Immature natural killer cell (primary cell): ENCODE data around the gene PDE6H. TPM values are rescaled to one million over a fixed set of nuclear protein-coding genes. Genes with fewer than 3 reads are reported as not detected.
A peak's percentile ranks its signal among the peaks of the same experiment; 100 is the strongest.

ENCODE experiments used
- DNase-seq, 3 donors: peaks; one replicate each; pipeline ENCODE4 v3.0.0; 2022; ENCODE audit warnings: mixed read lengths in 1 of 3
- H3K27ac Mint-ChIP-seq, 6 donors: one replicate each; pipeline ENCODE4 v1.8.0; 2020; ENCODE audit warnings: mixed read lengths in 6 of 6, mild to moderate bottlenecking in 5 of 6, inconsistent platforms in 4 of 6, moderate library complexity in 3 of 6
- H3K27me3 Mint-ChIP-seq, 3 donors: one replicate each; pipeline ENCODE4 v1.8.0; 2020 to 2021; ENCODE audit warnings: low read depth in 3 of 3, mild to moderate bottlenecking in 3 of 3, mixed read lengths in 3 of 3, moderate library complexity in 3 of 3, inconsistent platforms in 1 of 3
- H3K36me3 Mint-ChIP-seq, 3 donors: one replicate each; pipeline ENCODE4 v1.8.0; 2020; ENCODE audit warnings: mixed read lengths in 3 of 3, inconsistent platforms in 2 of 3, mild to moderate bottlenecking in 2 of 3
- H3K4me1 Mint-ChIP-seq, 2 donors: one replicate each; pipeline ENCODE4 v1.8.0; 2020; ENCODE audit warnings: inconsistent platforms in 2 of 2, mild to moderate bottlenecking in 2 of 2, mixed read lengths in 2 of 2, moderate library complexity in 1 of 2
- H3K4me3 Mint-ChIP-seq, 5 donors: one replicate each; pipeline ENCODE4 v1.8.0; 2020; ENCODE audit warnings: mild to moderate bottlenecking in 5 of 5, mixed read lengths in 5 of 5, inconsistent platforms in 3 of 5, moderate library complexity in 3 of 5
- H3K9me3 Mint-ChIP-seq, 6 donors: one replicate each; pipeline ENCODE4 v1.8.0; 2020; ENCODE audit warnings: mild to moderate bottlenecking in 6 of 6, mixed read lengths in 6 of 6, inconsistent platforms in 4 of 6, moderate library complexity in 3 of 6
- polyA plus RNA-seq, 3 donors: library from polyadenylated mRNA; unstranded; fragments of 300-500 nt; fragmentation: Illumina TruSeq; gene quantifications; one replicate each; pipeline ENCODE4 v1.2.3, GENCODE V29; 2021

Gene PDE6H
- polyA plus RNA-seq, 3 donors from 2014 or later = not detected

- H3K27ac Mint-ChIP-seq = peak overlapping the region; percentile 94 to 100 (median 98)
- peaks cover 0 to under 1% (median 0%) of the 10 kb centered on the region in 6 donors for H3K9me3 Mint-ChIP-seq
- DNase-seq = peak in 1 of 3 donors; percentile 33
- peaks cover 4 to 20% (median 17%) of the 10 kb centered on the region in 3 donors for H3K27me3 Mint-ChIP-seq
- peaks cover 8 to 24% (median 16%) of the 10 kb centered on the region in 3 donors for H3K36me3 Mint-ChIP-seq
- peak overlapping the region; percentile 98 to 100 (median 100) for H3K4me3 Mint-ChIP-seq
- H3K4me1 Mint-ChIP-seq = peaks cover 88 to 97% of the 10 kb centered on the region in 2 donors
Observed at GRCh38 chr12:14956024-14956891, 16.6 kb upstream of the PDE6H start.

GRCh38 chr12:14956905-14957304, 15.9 kb upstream of the PDE6H start:
- Mint-ChIP-seq H3K36me3 (peaks cover 8 to 24% (median 16%) of the 10 kb centered on the region in 3 donors), H3K9me3 (peaks cover 0 to 2% (median 0%) of the 10 kb centered on the region in 6 donors), H3K4me3 (peak overlapping the region; percentile 98 to 100 (median 100)), H3K4me1 (peaks cover 87 to 96% of the 10 kb centered on the region in 2 donors), H3K27ac (peak overlapping the region; percentile 94 to 100 (median 98)), H3K27me3 (peaks cover 5 to 21% (median 14%) of the 10 kb centered on the region in 3 donors)
- no peak for DNase-seq

GRCh38 chr12:14957551-14958168, 15.2 kb upstream of the PDE6H start:
- DNase-seq = no peak
- Mint-ChIP-seq H3K36me3 (peaks cover 8 to 20% (median 13%) of the 10 kb centered on the region in 3 donors), H3K27me3 (peaks cover 5 to 19% (median 14%) of the 10 kb centered on the region in 3 donors), H3K9me3 (peaks cover 0 to 2% (median 0%) of the 10 kb centered on the region in 6 donors), H3K4me3 (peak overlapping the region; percentile 98 to 100 (median 100)), H3K27ac (peak overlapping the region; percentile 94 to 100 (median 98)), H3K4me1 (peaks cover 85 to 96% of the 10 kb centered on the region in 2 donors)

GRCh38 chr12:14958361-14959125, 14.3 kb upstream of the PDE6H start:
- DNase-seq = peak in 1 of 3 donors; percentile 32
- peaks cover 8 to 20% (median 13%) of the 10 kb centered on the region in 3 donors for H3K36me3 Mint-ChIP-seq
- peak overlapping the region; percentile 94 to 100 (median 98) for H3K27ac Mint-ChIP-seq
- H3K4me1 Mint-ChIP-seq = peaks cover 82 to 96% of the 10 kb centered on the region in 2 donors
- peaks cover 0 to 2% (median 0%) of the 10 kb centered on the region in 6 donors for H3K9me3 Mint-ChIP-seq
- H3K27me3 Mint-ChIP-seq = peaks cover 5 to 18% (median 14%) of the 10 kb centered on the region in 3 donors
- H3K4me3 Mint-ChIP-seq = peak overlapping the region; percentile 98 to 100 (median 100)

- H3K27me3 Mint-ChIP-seq = peaks cover 5 to 15% (median 11%) of the 10 kb centered on the region in 3 donors
- H3K36me3 Mint-ChIP-seq = peaks cover 8 to 20% (median 13%) of the 10 kb centered on the region in 3 donors
- peaks cover 77 to 94% of the 10 kb centered on the region in 2 donors for H3K4me1 Mint-ChIP-seq
- H3K4me3 Mint-ChIP-seq = peak overlapping the region; percentile 98 to 100 (median 100)
- peak overlapping the region; percentile 94 to 100 (median 98) for H3K27ac Mint-ChIP-seq
- H3K9me3 Mint-ChIP-seq = peaks cover 0 to 2% (median 0%) of the 10 kb centered on the region in 6 donors
- no peak for DNase-seq
Observed at GRCh38 chr12:14959126-14959440, 13.8 kb upstream of the PDE6H start.

- Mint-ChIP-seq H3K36me3 (peaks cover 8 to 20% (median 13%) of the 10 kb centered on the region in 3 donors), H3K9me3 (peaks cover 0 to 2% (median 0%) of the 10 kb centered on the region in 6 donors), H3K27ac (peak overlapping the region; percentile 94 to 100 (median 98)), H3K4me1 (peaks cover 73 to 91% of the 10 kb centered on the region in 2 donors), H3K4me3 (peak overlapping the region; percentile 98 to 100 (median 100)), H3K27me3 (peaks cover 5 to 13% (median 9%) of the 10 kb centered on the region in 3 donors)
- DNase-seq = no peak
Observed at GRCh38 chr12:14959463-14959862, 13.4 kb upstream of the PDE6H start.

- Mint-ChIP-seq H3K4me1 (peaks cover 69 to 85% of the 10 kb centered on the region in 2 donors), H3K4me3 (peak overlapping the region; percentile 98 to 100 (median 100)), H3K27ac (peak overlapping the region; percentile 94 to 100 (median 98)), H3K27me3 (peaks cover 5 to 11% (median 9%) of the 10 kb centered on the region in 3 donors), H3K9me3 (peaks cover 0 to 2% (median 0%) of the 10 kb centered on the region in 6 donors), H3K36me3 (peaks cover 8 to 20% (median 13%) of the 10 kb centered on the region in 3 donors)
- DNase-seq = no peak
Observed at GRCh38 chr12:14959916-14960496, 12.8 kb upstream of the PDE6H start.

GRCh38 chr12:14960548-14961465, 12.0 kb upstream of the PDE6H start:
- H3K27me3 Mint-ChIP-seq = peaks cover 5 to 11% (median 9%) of the 10 kb centered on the region in 3 donors
- peaks cover 0 to 2% (median 0%) of the 10 kb centered on the region in 6 donors for H3K9me3 Mint-ChIP-seq
- H3K36me3 Mint-ChIP-seq = peaks cover 8 to 20% (median 13%) of the 10 kb centered on the region in 3 donors
- H3K4me1 Mint-ChIP-seq = peaks cover 64 to 77% of the 10 kb centered on the region in 2 donors
- H3K27ac Mint-ChIP-seq = peak overlapping the region; percentile 94 to 100 (median 98)
- peak overlapping the region; percentile 98 to 100 (median 100) for H3K4me3 Mint-ChIP-seq
- peak; percentile 53 to 63 (median 55) for DNase-seq

- Mint-ChIP-seq H3K27me3 (peaks cover 5 to 11% (median 9%) of the 10 kb centered on the region in 3 donors), H3K27ac (peak within 1 kb of the TSS; percentile 94 to 100 (median 98)), H3K9me3 (peaks cover 0 to 2% (median 0%) of the 10 kb centered on the region in 6 donors), H3K4me3 (peak within 1 kb of the TSS; percentile 98 to 100 (median 100)), H3K4me1 (peaks cover 59 to 69% of the 10 kb centered on the region in 2 donors), H3K36me3 (peaks cover 8 to 20% (median 13%) of the 10 kb centered on the region in 3 donors)
- peak; percentile 80 to 87 (median 83) for DNase-seq
Observed at GRCh38 chr12:14961466-14962152, 11.2 kb upstream of the PDE6H start, which contains the start of gene ARHGDIB. ARHGDIB (minus strand) TSS chr12:14961601; CDS start chr12:14950712, 10,889 bp downstream.

GRCh38 chr12:14962153-14962539, 10.7 kb upstream of the PDE6H start:
- Mint-ChIP-seq H3K27ac (peak overlapping the region; percentile 94 to 100 (median 98)), H3K4me1 (peaks cover 53 to 64% of the 10 kb centered on the region in 2 donors)

GRCh38 chr12:14962797-14963196, 10.0 kb upstream of the PDE6H start:
- no peak for DNase-seq
- H3K27me3 Mint-ChIP-seq = peaks cover 5 to 11% (median 11%) of the 10 kb centered on the region in 3 donors
- peaks cover 8 to 17% (median 12%) of the 10 kb centered on the region in 3 donors for H3K36me3 Mint-ChIP-seq
- H3K4me3 Mint-ChIP-seq = peak overlapping the region in 1 of 5 donors; percentile 100
- H3K27ac Mint-ChIP-seq = peak overlapping the region; percentile 94 to 100 (median 98)
- H3K9me3 Mint-ChIP-seq = peaks cover 0 to 2% (median 0%) of the 10 kb centered on the region in 6 donors
- H3K4me1 Mint-ChIP-seq = peaks cover 47 to 57% of the 10 kb centered on the region in 2 donors

More at GRCh38 chr12:14962153-14962539, 10.7 kb upstream of the PDE6H start:
- H3K9me3 Mint-ChIP-seq = peaks cover 0 to 2% (median 0%) of the 10 kb centered on the region in 6 donors
- H3K27me3 Mint-ChIP-seq = peaks cover 5 to 11% (median 9%) of the 10 kb centered on the region in 3 donors
- peak overlapping the region; percentile 98 to 100 (median 100) for H3K4me3 Mint-ChIP-seq
- H3K36me3 Mint-ChIP-seq = peaks cover 8 to 20% (median 13%) of the 10 kb centered on the region in 3 donors
- no peak for DNase-seq
